Pancreas (tissue), 10 donors: ENCODE results near the gene SLC8A3. TPM values are rescaled to one million over a fixed set of nuclear protein-coding genes. Genes with fewer than 3 reads are reported as not detected.

Source experiments
- ATAC-seq, 4 donors: fragments of 200-7000 bp; cut with Tn5 transposase; one replicate each; pipeline versions ENCODE4 v1.8.0 to v1.9.1; 2020; ENCODE audit warnings: mild to moderate bottlenecking in 4 of 4, moderate library complexity in 4 of 4
- DNase-seq, 6 donors: peaks; one replicate each; pipeline ENCODE4 v3.0.0-alpha.2; 2020
- FAIRE-seq: peaks from 2 replicates; lab custom pipeline; 2012; peaks lifted over from hg19 to GRCh38; lab: Jason Lieb, UNC
- H3K27ac ChIP-seq, 4 donors: fragments of 200-600 bp; sonication (generic); 1 replicate in 3 of 4; 2 replicates in 1 of 4; pipeline versions ENCODE4 v1.5.0 to v1.8.0; 2020
- H3K27me3 ChIP-seq, 4 donors: fragments of 200-600 bp; one replicate each; pipeline ENCODE4 v1.8.0; 2021
- H3K36me3 ChIP-seq, 3 donors: fragments of 200-600 bp; sonication (generic) in 1 of 3; one replicate each; pipeline versions ENCODE4 v1.5.0 to v1.8.0; 2020 to 2021
- H3K4me1 ChIP-seq, 3 donors: fragments of 200-600 bp; one replicate each; pipeline ENCODE4 v1.8.0; 2021
- H3K4me3 ChIP-seq, 4 donors: fragments of 200-600 bp; sonication (generic) in 2 of 4; one replicate each; pipeline versions ENCODE4 v1.5.0 to v1.8.0; 2020 to 2021
- H3K9me3 ChIP-seq, 4 donors: fragments of 200-600 bp; one replicate each; pipeline ENCODE4 v1.8.0; 2021
- CTCF ChIP-seq, 4 donors: fragments of 200-600 bp; sonication (generic) in 3 of 4; IDR thresholded peaks; one replicate each; pipeline versions ENCODE4 v1.5.0 to v1.8.0; 2021; ENCODE audit warnings: antibody characterized with exemption in 4 of 4
- WGBS, 2 donors: extraction: QIAGEN DNeasy Blood & Tissue Kit; methylation state at CpG; one replicate each; pipeline ENCODE4 v1.1.7; 2013; 5-methylcytosine and 5-hydroxymethylcytosine counted together
- intact Hi-C, 3 donors: fragments of 100-400 bp; cut with DNase I; formaldehyde crosslinking; loops; one replicate each; pipeline versions ENCODE4 v1.11.1 to v1.14.2; 2022
- polyA plus RNA-seq, 2 donors: library from polyadenylated mRNA; stranded (reverse); fragments of 200-250 nt; gene quantifications; one replicate each; pipeline ENCODE4 v1.2.3, GENCODE V29; 2013
- total RNA-seq, 6 donors: library from RNA; stranded (reverse); fragmentation: NEBNext Ultra II Directional in 4 of 6; extraction: Animal tissue kit (Norgen Biotek cat#: 25700) in 4 of 6; gene quantifications; one replicate each; pipeline versions ENCODE4 v1.2.1 to v1.2.4, GENCODE V29; 2021 to 2023
- donor health status: healthy with polysubstance abuse.
- donor health status: DM: no; HTN: no; CAD: no; lungs with moderate emphysema.
- donor health status: DM: no; HTN: no; CAD: no.
- donor health status: control.
- donor health status: control.
- donor health status: Bipolar disorder and iron deficiency.
- donor health status: DM: yes; HTN: yes; CAD: no.
- donor health status: DM: no; HTN: no; CAD: no.
- donor health status: DM: no; HTN: no; CAD: no.
- donor health status: DM: yes; HTN: yes; CAD: no.

The SLC8A3 gene
- total and polyA plus RNA-seq, 8 donors: 0.08 to 1.5 (median 0.40) TPM

DNA sequence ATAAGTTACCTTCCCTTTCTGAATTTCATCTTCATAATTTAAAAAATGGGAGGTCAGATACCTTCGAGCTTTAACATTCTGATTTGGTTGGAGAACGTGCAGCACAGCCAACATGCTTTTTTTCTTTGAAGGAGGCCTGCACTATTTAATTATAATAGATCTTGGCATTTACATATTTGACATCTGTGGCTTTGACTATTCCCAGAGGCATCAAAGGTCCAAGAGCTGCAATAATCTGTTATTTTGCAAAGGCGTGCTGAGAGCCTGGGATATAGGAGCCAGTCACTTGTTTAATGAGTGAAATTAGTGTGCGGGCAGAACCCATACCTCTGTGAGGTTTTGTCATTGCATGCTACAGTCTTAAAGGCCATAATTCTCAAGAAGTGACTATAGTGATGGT is 26.4 kb downstream of the SLC8A3 start:
- ATAC-seq (no peak), FAIRE-seq (no peak), DNase-seq (no peak)
- 62 to 67% methylated on average over 4 of the region's 4 CpGs for WGBS, 2 donors
- H3K4me3 ChIP-seq: no peak overlapping the region
- no peaks in the 10 kb centered on the region for H3K9me3 ChIP-seq
- H3K27ac ChIP-seq: no peak overlapping the region
- H3K4me1 ChIP-seq: no peaks in the 10 kb centered on the region
- H3K36me3 ChIP-seq: no peaks in the 10 kb centered on the region
- TF ChIP-seq CTCF (IDR thresholded peaks at IDR 0.05): no peak
- H3K27me3 ChIP-seq: no peaks in the 10 kb centered on the region
- intact Hi-C loops: no loop called here

DNA sequence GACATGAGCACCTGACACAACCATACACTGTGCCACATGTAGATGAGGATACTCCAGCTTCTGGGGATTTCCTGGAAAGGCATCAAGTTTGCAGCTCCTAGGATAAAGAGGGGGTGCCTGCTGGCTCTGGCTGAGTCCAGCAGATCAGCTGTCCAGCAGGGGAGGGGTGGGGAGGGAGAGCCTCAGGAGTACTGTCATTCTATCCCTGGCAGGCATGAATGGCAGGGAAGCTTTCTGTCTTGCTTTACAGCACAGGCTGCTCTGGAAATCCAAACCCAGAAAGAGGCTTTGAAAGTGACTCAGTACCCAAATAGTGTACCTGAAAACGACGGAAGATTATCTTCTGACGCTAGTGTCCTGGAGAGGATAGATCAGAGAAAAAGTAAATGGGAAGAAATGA is 32.2 kb downstream of the SLC8A3 start:
- Histone ChIP-seq H3K4me3 (no peak overlapping the region), H3K27ac (no peak overlapping the region), H3K27me3 (no peaks in the 10 kb centered on the region), H3K9me3 (no peaks in the 10 kb centered on the region), H3K4me1 (no peaks in the 10 kb centered on the region), H3K36me3 (no peaks in the 10 kb centered on the region)
- DNase-seq: no peak
- intact Hi-C loops: no loop called here
- FAIRE-seq: no peak
- no peak for TF ChIP-seq CTCF (IDR thresholded peaks at IDR 0.05)
- 68 to 80% methylated on average over 3 of the region's 3 CpGs for WGBS, 2 donors
- no peak for ATAC-seq

- WGBS, 2 donors: 66 to 69% methylated on average over 4 of the region's 4 CpGs
These were observed 36.0 kb downstream of the SLC8A3 start for GRCh38 chr14:70152704-70153103.

GRCh38 chr14:70152081-70152480 is 36.7 kb downstream of the SLC8A3 start:
- H3K9me3 ChIP-seq: no peaks in the 10 kb centered on the region
- H3K36me3 ChIP-seq: no peaks in the 10 kb centered on the region
- TF ChIP-seq CTCF (IDR thresholded peaks at IDR 0.05): no peak
- no peak overlapping the region for H3K27ac ChIP-seq
- intact Hi-C loops: no loop called here
- ATAC-seq: no peak
- no peaks in the 10 kb centered on the region for H3K27me3 ChIP-seq
- DNase-seq: no peak
- H3K4me3 ChIP-seq: no peak overlapping the region
- FAIRE-seq: no peak
- H3K4me1 ChIP-seq: no peaks in the 10 kb centered on the region
- 77 to 83% methylated on average over 3 of the region's 3 CpGs for WGBS, 2 donors

More at GRCh38 chr14:70152704-70153103, 36.0 kb downstream of the SLC8A3 start:
- no peaks in the 10 kb centered on the region for H3K36me3 ChIP-seq
- DNase-seq (no peak), FAIRE-seq (no peak), ATAC-seq (no peak)
- H3K4me3 ChIP-seq: no peak overlapping the region
- TF ChIP-seq CTCF (IDR thresholded peaks at IDR 0.05): no peak
- intact Hi-C loops: no loop called here
- no peaks in the 10 kb centered on the region for H3K27me3 ChIP-seq
- H3K27ac ChIP-seq: no peak overlapping the region
- no peaks in the 10 kb centered on the region for H3K4me1 ChIP-seq
- H3K9me3 ChIP-seq: no peaks in the 10 kb centered on the region

DNA sequence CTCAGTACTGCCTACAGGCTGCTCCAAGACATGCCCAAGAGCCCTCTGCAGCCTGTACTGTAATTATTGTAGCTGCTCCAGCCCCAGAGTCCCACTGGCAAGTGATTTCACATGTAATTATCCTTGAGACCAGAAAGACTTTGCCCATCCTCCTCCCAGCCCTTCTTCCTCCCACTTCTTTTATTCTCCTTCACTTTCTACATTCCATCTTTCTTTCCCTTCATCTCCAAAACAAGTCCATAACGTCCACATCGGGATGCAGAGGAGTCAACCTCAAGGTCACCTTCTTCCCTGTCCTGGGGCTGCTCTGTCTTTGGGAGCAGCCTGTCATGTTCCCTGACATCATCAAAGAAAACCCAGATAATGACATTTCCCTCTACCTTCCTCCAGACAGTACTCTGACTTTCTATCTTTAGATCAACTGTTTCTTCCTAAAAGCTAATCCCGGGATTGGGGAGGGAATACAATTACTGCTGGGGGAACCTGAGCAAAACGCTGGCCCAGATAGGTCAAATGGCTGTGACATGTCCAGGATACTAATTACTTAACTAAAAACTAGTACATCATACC is 39.1 kb downstream of the SLC8A3 start:
- H3K36me3 ChIP-seq: no peaks in the 10 kb centered on the region
- FAIRE-seq: no peak
- 56 to 69% methylated on average over 4 of the region's 4 CpGs for WGBS, 2 donors
- no peak for DNase-seq
- H3K27me3 ChIP-seq: no peaks in the 10 kb centered on the region
- H3K4me3 ChIP-seq: no peak overlapping the region
- no peaks in the 10 kb centered on the region for H3K9me3 ChIP-seq
- no peaks in the 10 kb centered on the region for H3K4me1 ChIP-seq
- intact Hi-C loops: no loop called here
- no peak for TF ChIP-seq CTCF (IDR thresholded peaks at IDR 0.05)
- no peak overlapping the region for H3K27ac ChIP-seq
- no peak for ATAC-seq
